C4-2B (cell line): ENCODE data around the gene ZNF14.
"Not testable (repeated sequence)": the region's sequence is repeated elsewhere in the genome, so short reads cannot be mapped to it uniquely, and the experiment has no call there.

Source experiments
- ZFX ChIP-seq: fragments of 450-650 bp; IDR thresholded peaks from 2 replicates; pipeline ENCODE4 v1.6.1; 2017
- TF ChIP-seq, protein P1 (sequence below): fragments of 450-650 bp; conservative IDR thresholded peaks from 2 replicates; pipeline ENCODE4 v1.5.1; 2017; ENCODE audit warnings: mild to moderate bottlenecking

DNA sequence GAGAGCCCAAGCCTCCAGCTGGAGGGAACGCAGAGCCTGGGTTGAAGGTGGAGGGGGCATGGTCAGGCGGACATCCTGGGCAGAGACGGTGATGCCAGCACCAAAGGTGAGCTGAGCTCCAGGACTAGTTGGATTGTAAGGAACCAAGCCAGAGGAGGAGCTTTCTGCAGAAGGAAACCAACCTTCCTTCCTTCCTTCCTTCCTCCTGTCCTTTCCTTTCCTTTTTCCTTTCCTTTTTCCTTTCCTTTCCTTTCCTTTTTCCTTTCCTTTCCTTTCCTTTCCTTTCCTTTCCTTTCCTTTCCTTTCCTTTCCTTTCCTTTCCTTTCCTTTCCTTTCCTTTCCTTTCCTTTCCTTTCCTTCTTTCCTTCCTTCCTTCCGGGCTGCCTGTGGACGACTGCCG is 11.0 kb upstream of the ZNF14 start:
- TF ChIP-seq, protein P1, sequence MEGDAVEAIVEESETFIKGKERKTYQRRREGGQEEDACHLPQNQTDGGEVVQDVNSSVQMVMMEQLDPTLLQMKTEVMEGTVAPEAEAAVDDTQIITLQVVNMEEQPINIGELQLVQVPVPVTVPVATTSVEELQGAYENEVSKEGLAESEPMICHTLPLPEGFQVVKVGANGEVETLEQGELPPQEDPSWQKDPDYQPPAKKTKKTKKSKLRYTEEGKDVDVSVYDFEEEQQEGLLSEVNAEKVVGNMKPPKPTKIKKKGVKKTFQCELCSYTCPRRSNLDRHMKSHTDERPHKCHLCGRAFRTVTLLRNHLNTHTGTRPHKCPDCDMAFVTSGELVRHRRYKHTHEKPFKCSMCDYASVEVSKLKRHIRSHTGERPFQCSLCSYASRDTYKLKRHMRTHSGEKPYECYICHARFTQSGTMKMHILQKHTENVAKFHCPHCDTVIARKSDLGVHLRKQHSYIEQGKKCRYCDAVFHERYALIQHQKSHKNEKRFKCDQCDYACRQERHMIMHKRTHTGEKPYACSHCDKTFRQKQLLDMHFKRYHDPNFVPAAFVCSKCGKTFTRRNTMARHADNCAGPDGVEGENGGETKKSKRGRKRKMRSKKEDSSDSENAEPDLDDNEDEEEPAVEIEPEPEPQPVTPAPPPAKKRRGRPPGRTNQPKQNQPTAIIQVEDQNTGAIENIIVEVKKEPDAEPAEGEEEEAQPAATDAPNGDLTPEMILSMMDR: not testable (repeated sequence)
- not testable (repeated sequence) for TF ChIP-seq ZFX
